ENCODE data around the gene CD300LB. TPM values are rescaled to one million over a fixed set of nuclear protein-coding genes. Genes with fewer than 3 reads are reported as not detected.
A peak's percentile ranks its signal among the peaks of the same experiment; 100 is the strongest.

The CD300LB gene
- total RNA-seq, 4 donors from 2014 or later, result not detected

- TF ChIP-seq EP300 (IDR thresholded peaks at IDR 0.05), result no peak
- no peak for TF ChIP-seq POLR2AphosphoS5 (IDR thresholded peaks at IDR 0.05)
- TF ChIP-seq CTCF (IDR thresholded peaks at IDR 0.05), result no peak
- TF ChIP-seq POLR2A (IDR thresholded peaks at IDR 0.05), result no peak
- Histone ChIP-seq H3K27ac (no peak within 1 kb of the TSS), H3K36me3 (no peaks in the 10 kb centered on the region), H3K4me1 (peaks cover 11% of the 10 kb centered on the region), H3K4me3 (no peak within 1 kb of the TSS), H3K27me3 (peaks cover 17% of the 10 kb centered on the region), H3K9me3 (no peaks in the 10 kb centered on the region)
- WGBS, result 65% methylated on average over 2 of the region's 2 CpGs
- DNase-seq (ENCODE audit: low spot score in 2 of 2), result no peak
Observed at GRCh38 chr17:74567397-74567796, 36.1 kb upstream of the CD300LB start, which contains the start of gene CD300H. Gene CD300H (minus strand): TSS chr17:74567509.

GRCh38 chr17:74566132-74566753 is 35.0 kb upstream of the CD300LB start:
- Histone ChIP-seq H3K36me3 (no peaks in the 10 kb centered on the region), H3K4me3 (no peak overlapping the region), H3K9me3 (no peaks in the 10 kb centered on the region), H3K27me3 (peaks cover 20% of the 10 kb centered on the region), H3K27ac (no peak overlapping the region), H3K4me1 (peaks cover 11% of the 10 kb centered on the region)
- WGBS, result 40% methylated on average over 8 of the region's 9 CpGs
- no peak for DNase-seq (ENCODE audit: low spot score in 2 of 2)
- TF ChIP-seq EP300 (IDR thresholded peaks at IDR 0.05) (no peak), POLR2AphosphoS5 (IDR thresholded peaks at IDR 0.05) (no peak), POLR2A (IDR thresholded peaks at IDR 0.05) (no peak), CTCF (IDR thresholded peaks at IDR 0.05) (peak in 1 of 2 donors; percentile 67)

GRCh38 chr17:74565126-74565525 is 33.9 kb upstream of the CD300LB start:
- Histone ChIP-seq H3K4me3 (no peak overlapping the region), H3K27ac (no peak overlapping the region), H3K36me3 (no peaks in the 10 kb centered on the region), H3K27me3 (peaks cover 25% of the 10 kb centered on the region), H3K4me1 (peaks cover 10% of the 10 kb centered on the region), H3K9me3 (no peaks in the 10 kb centered on the region)
- no peak for DNase-seq (ENCODE audit: low spot score in 2 of 2)
- WGBS, result 25% methylated on average over 5 of the region's 5 CpGs
- TF ChIP-seq POLR2AphosphoS5 (IDR thresholded peaks at IDR 0.05), result no peak
- TF ChIP-seq CTCF (IDR thresholded peaks at IDR 0.05), result no peak
- no peak for TF ChIP-seq POLR2A (IDR thresholded peaks at IDR 0.05)

- DNase-seq (ENCODE audit: low spot score in 2 of 2), result no peak
- 90% methylated on average over 1 of the region's 1 CpG for WGBS
- H3K4me1 ChIP-seq, result no peaks in the 10 kb centered on the region
- peaks cover 25% of the 10 kb centered on the region for H3K27me3 ChIP-seq
- no peaks in the 10 kb centered on the region for H3K36me3 ChIP-seq
- no peak for TF ChIP-seq EP300 (IDR thresholded peaks at IDR 0.05)
- TF ChIP-seq POLR2AphosphoS5 (IDR thresholded peaks at IDR 0.05), result no peak
- no peak for TF ChIP-seq CTCF (IDR thresholded peaks at IDR 0.05)
- TF ChIP-seq POLR2A (IDR thresholded peaks at IDR 0.05), result no peak
- H3K4me3 ChIP-seq, result no peak overlapping the region
- no peak overlapping the region for H3K27ac ChIP-seq
- no peaks in the 10 kb centered on the region for H3K9me3 ChIP-seq
Observed at GRCh38 chr17:74563358-74563757, 32.1 kb upstream of the CD300LB start.

GRCh38 chr17:74561586-74561985 is 30.3 kb upstream of the CD300LB start:
- Histone ChIP-seq H3K36me3 (no peaks in the 10 kb centered on the region), H3K27ac (no peak overlapping the region), H3K9me3 (no peaks in the 10 kb centered on the region), H3K4me3 (no peak overlapping the region), H3K4me1 (no peaks in the 10 kb centered on the region), H3K27me3 (peaks cover 22% of the 10 kb centered on the region)
- 52% methylated on average over 3 of the region's 3 CpGs for WGBS
- TF ChIP-seq EP300 (IDR thresholded peaks at IDR 0.05) (no peak), POLR2AphosphoS5 (IDR thresholded peaks at IDR 0.05) (no peak)
- no peak for DNase-seq (ENCODE audit: low spot score in 2 of 2)
